IPS DF 4.7 (cell line): ENCODE data around the gene ROR2.

Source experiments
- DNase-seq: peaks from one replicate; pipeline ENCODE4 v3.0.0-alpha.2; 2013; ENCODE audit warnings: low spot score; ENCODE audit errors: extremely low read depth

The ROR2 gene

DNA sequence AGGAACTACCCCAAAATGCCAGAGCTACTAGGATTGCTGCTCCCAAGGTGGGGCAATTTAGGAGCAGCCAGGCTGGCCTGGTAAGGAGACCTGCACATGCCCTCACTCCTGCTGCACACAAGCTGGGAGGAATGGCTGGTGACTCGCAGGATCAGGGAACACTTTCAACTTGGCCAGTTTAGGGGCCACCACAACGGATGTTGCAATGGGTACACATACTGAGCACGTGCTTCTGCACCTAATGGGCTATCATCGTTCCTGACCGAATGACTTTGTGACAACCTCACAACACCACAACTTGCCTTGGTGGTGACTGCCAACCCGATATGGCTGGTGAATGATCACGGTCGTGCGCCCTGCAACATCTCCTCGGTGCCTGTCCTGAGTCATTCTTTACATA, 172.0 kb downstream of the ROR2 start:
- DNase-seq = no peak

DNA sequence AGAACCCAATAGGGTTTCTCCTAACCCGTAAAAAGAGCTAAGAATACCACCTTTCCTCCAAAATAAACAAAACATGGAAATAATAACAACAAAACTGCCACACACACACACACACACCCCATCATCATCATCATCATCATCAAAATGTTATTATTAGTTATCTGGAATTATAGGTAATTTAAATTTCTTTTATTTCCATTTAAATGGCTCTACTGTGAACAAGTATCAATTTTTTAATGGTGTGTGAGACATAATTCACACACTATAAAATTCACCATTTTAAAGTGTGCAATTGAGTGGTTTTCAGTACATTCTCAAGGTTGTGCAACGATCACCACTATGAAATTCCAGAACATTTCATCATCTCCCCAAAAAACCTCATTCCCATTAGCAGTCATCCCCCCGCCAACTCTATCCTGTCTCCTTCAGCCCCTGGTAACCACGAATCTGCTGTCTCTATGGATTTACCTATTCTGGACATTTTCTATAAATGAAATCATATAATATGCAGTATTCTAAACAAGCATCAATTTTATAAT, 172.7 kb downstream of the ROR2 start:
- DNase-seq = no peak

DNA sequence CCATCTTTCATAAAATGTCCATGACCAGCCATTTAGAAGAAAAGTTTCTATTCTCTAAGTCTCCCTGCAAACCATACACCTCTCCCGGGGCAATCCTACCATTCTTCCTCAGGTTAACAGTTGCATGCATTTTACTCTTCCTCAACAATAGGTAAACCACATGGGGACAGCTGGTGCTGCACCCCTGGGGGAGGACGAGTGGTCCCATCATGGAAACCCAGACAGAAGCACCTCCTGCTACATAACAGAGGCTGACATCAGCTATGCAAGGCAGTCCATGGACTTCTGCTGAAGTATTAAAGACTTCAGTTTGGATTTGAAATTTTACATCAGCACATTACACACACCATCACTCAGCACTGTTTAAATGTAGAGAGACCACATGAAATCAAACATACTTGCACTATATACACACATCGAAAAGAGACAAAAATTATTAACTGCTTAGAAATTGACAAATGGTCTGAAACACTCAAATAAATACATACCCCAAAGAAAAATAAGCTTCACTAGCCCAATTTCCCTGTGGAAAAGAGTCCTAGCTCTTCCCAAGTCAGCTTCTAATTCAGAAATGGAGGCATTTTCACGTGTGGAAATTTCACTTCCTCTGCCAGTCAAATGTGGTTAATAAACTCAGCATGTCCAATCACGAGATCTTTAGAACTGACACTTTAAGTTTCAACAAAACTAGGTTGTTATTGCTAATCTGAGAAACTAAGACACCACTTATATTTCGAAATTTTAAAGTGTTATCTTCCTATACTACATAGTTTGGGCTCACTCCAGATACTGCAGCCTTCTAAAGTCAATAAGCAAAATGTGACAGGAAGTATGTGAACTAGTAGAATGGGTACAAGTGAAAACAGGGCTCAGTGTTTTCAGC, 173.4 kb downstream of the ROR2 start:
- no peak for DNase-seq

DNA sequence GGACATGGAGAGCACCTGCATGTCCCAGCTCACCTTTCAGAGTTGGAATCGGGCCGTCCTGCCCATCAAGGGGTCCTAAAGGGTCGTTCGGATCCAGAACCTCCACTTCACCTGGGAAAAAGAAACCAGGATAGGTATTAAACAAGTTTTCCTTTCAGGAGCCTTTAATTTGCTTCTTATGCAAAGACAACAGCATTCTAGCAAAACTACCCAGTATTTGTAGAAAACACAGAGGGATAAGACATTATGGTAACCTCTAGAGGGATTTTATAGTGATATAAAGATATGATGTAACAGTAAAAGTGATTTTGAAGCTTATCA, 174.4 kb downstream of the ROR2 start:
- DNase-seq = no peak

DNA sequence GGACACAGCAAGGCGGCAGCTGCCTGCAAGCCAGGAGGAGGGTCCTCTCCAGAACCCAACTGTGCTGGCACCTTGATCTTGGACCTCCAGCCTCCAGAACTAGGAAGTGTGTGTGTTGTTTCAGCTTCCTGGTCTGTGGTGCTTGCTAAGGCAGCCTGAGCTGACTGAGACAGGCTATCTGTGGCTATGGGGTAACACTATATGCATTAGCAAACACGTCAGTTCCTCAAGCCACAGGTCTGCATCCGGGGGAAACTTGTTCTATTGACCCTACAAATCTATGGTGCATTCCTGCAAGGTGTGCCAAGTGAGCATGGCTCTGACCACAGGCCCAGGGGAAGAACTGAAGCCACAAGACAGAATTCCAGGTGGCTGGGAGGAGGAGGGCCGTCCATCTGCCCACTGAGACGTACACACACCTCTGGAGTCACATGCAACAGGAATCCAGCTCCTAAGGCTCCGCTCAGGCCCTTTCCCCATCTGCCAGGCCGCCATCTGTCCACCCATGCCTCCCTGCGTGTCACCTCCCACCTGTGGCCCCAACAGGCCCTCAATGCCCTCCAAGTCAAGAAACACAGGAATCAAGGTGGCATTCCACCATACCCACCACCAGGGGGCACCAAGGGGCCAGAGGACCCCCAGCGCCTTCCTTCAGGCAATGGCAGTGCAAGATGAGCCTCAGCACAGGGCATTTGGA, 174.9 kb downstream of the ROR2 start:
- peak; percentile 49 for DNase-seq

GRCh38 chr9:91773156-91773555, 176.9 kb downstream of the ROR2 start:
- DNase-seq = no peak

GRCh38 chr9:91771864-91772263, 178.2 kb downstream of the ROR2 start:
- DNase-seq = no peak

DNA sequence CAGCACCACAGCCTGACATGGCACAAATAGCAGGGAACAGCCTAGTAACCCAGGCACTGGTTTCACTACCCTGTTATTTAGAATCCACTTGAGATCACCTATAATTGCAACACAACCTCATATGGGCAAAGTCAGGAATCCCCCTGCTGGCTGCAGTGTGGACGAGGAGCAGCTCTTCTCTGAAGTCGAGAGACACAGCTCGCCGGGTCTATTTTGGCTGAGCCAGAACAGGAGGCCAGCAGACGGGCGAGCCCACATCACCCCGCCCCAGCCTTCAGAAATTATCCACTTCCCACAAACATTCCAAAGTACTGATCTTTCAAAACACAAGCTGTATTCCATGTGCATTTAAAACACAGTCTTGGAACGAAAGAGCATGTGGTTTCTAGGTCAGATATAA, 179.0 kb downstream of the ROR2 start:
- no peak for DNase-seq

GRCh38 chr9:91770229-91770628, 179.8 kb downstream of the ROR2 start:
- no peak for DNase-seq

GRCh38 chr9:91768977-91769916, 180.8 kb downstream of the ROR2 start:
- DNase-seq = no peak

DNA sequence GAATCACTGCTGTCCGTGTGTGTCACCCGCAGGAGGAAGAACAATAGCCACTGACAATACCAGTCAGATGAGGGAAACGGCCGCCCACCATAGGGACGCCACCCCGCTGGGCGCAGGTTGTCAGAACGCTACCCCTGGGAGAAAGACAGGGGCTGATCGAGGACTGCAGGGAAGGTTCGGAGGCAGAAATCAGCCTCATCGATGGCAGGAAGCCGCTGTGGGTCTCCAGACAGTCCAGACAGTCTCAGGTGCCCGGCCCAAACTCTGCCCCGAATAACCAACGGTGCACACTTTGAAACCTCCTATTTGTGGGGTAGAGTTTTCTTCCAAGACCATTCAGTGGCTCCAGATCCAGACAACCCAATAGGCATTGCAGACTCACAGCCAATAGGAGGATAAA, 181.5 kb downstream of the ROR2 start:
- no peak for DNase-seq

DNA sequence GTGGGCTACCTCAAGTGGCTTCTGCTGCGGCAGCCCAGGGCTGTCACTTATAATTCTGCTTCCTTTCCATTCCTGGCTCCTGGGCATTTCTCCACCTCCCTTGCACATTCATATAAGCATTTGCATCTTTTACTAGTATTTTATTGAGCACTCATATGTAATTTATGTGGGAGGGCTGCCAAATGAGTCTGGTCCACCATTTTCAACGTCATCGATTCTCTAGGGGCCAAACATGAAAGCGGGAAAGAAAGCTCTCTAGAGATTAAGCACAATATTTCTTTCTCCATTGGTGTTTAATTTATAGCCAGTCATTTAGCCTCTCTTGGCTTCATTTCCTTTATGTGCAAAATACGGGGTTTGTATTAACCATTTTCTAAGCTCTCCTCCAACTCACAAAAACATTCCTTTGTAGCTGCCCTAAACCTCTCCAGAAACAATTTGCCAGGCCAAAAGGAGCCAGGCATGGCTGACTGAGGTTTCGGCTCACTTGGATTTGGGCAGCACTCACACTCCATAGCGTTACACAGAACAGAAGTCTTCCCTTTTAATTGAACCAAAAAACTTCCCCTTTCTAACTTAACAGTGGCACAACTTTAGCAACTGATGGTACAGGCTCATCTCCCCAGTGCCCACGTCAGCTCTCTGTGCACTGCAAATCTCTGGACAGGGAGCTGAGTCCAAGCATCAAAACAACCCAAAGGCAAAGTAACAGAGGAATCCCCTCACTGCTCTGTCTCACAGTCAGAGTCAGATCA, 183.5 kb downstream of the ROR2 start:
- DNase-seq = no peak

- DNase-seq = no peak
Measured at GRCh38 chr9:91765296-91765695, 184.7 kb downstream of the ROR2 start.

DNA sequence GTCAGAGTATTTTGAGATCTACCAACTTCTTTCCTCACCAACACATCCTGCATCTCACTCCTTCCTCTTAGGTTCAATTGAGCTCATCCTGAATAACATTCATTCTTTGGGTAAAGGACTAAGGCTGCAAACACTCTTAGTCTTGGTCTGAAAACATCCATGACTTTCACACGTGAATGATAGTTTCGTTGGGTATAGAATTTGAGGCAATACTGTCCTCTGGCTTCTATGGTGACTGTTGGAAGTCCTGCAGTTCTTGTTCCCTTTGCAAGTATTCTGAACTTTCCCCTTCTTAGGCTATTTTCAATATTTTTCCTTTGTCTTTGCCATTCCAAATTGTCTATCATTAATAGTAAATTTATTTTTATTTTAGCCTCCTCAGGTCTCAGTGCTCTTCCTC, 185.4 kb downstream of the ROR2 start:
- no peak for DNase-seq

- DNase-seq = no peak
Measured at GRCh38 chr9:91761362-91761761, 188.7 kb downstream of the ROR2 start.

- DNase-seq = no peak
Measured at GRCh38 chr9:91760906-91761305, 189.1 kb downstream of the ROR2 start.

DNA sequence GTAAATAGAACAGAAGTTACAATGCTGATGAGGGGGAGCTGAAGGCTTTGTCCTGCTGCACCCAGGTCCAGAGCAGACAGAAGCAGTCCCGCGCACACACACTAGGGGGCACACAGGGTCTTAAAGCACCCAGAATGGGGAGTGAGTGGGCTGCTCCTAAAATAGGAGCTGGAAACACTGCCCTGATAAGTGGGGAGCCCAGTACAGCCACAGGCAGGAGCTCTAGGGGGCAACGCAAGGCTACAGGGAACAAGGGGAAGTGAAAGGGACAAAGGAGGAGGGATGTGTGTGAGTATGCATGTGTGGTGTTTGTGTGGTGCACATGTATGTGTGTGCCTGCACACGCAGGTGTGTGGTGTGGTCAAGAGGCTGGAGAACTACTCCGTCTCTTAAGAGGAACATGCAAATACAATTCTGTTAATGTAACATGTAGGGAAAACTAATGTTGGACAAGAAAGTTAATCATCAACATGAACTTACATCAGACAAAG, 191.5 kb downstream of the ROR2 start:
- peak; percentile 36 for DNase-seq

DNA sequence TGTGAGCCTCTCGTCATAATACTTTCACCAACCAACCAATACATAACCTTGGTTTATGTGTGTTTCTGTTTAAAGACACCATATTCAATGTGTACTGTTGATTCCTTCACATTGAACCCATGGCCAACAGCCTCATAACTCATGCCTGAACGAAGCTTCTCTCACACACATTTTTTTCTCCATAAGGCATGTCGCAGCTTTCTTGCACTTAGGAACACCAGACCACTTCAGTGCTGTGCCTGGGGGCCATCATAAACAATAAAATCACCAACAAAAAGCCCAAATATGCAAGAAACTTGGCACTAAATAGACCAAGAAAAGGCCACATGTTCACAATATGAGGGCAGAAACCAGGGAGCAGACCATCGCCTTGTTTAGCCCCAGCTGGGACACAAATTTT, 192.2 kb downstream of the ROR2 start:
- DNase-seq = no peak

DNA sequence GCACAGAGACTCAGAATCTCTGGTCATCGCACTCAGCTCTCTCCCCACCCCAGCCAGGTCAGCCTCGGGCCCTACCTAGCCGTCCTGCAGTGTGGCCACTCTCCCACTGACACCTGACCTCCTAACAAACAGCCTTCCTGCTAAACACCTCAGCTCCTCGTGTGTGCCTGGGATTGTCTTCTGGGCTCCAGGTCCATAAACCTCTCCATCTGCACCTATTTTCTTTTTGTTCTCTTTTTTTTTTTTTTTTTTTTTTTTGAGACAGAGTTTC, 193.6 kb downstream of the ROR2 start:
- no peak for DNase-seq

- no peak for DNase-seq
Measured at GRCh38 chr9:91755761-91756509, 194.1 kb downstream of the ROR2 start.
